H1 (cell line): ENCODE measurements around the gene LILRB2. TPM values are rescaled to one million over a fixed set of nuclear protein-coding genes. Genes with fewer than 3 reads are reported as not detected.

ENCODE experiments used
- ATF2 ChIP-seq: IDR thresholded peaks from 2 replicates; pipeline ENCODE4 v1.6.1; 2012; ENCODE audit warnings: low read length, inconsistent platforms
- ATF3 ChIP-seq: IDR thresholded peaks from 2 replicates; pipeline ENCODE4 v1.6.1; 2011; ENCODE audit warnings: low read depth, mild to moderate bottlenecking, low read length; ENCODE audit not compliant: insufficient read depth
- CHD1 ChIP-seq: IDR thresholded peaks from 2 replicates; pipeline ENCODE4 v1.6.1; 2012; ENCODE audit warnings: low read depth, low read length, improper control_type of control experiment
- CREB1 ChIP-seq: IDR thresholded peaks from 2 replicates; pipeline ENCODE4 v1.6.1; 2012; ENCODE audit warnings: inconsistent platforms
- CTCF ChIP-seq, 3 experiments: IDR thresholded peaks; 1 replicate in 2 of 3; 2 replicates in 1 of 3; pipeline versions ENCODE4 v1.5.1 to v1.6.1; 2011; ENCODE audit warnings: low read length in 3 of 3, mild to moderate bottlenecking in 3 of 3, inconsistent platforms in 2 of 3, low read depth in 1 of 3, moderate library complexity in 1 of 3; ENCODE audit not compliant: insufficient read depth in 1 of 3; ENCODE audit errors: control extremely low read depth in 1 of 3
- EGR1 ChIP-seq: IDR thresholded peaks from 2 replicates; pipeline ENCODE4 v1.6.1; 2011; ENCODE audit warnings: low read depth, low read length, borderline replicate concordance
- EP300 ChIP-seq, 2 experiments: IDR thresholded peaks; 1 replicate in 1 of 2; 2 replicates in 1 of 2; pipeline ENCODE4 v1.6.1; 2011 to 2012; ENCODE audit warnings: low read depth in 2 of 2, low read length in 2 of 2, mild to moderate bottlenecking in 2 of 2, borderline replicate concordance in 1 of 2, inconsistent platforms in 1 of 2, moderate library complexity in 1 of 2
- HDAC6 ChIP-seq: IDR thresholded peaks from one replicate; pipeline ENCODE4 v1.7.1; 2012; ENCODE audit warnings: low read depth, mild to moderate bottlenecking, inconsistent platforms, low read length, moderate library complexity
- RAD21 ChIP-seq, 2 experiments: IDR thresholded peaks in 1 of 2; conservative IDR thresholded peaks in 1 of 2; 2 replicates each; pipeline ENCODE4 v1.6.1; 2011; ENCODE audit warnings: low read depth in 2 of 2, low read length in 2 of 2, improper control_type of control experiment in 1 of 2, inconsistent platforms in 1 of 2, mild to moderate bottlenecking in 1 of 2, moderate library complexity in 1 of 2
- RFX5 ChIP-seq: IDR thresholded peaks from 2 replicates; pipeline ENCODE4 v1.6.1; 2011; ENCODE audit warnings: low read depth, low read length, improper control_type of control experiment, borderline replicate concordance
- TBP ChIP-seq: IDR thresholded peaks from 2 replicates; pipeline ENCODE4 v1.6.1; 2011; ENCODE audit warnings: low read depth, low read length, improper control_type of control experiment
- polyA plus RNA-seq, 7 experiments: library from polyadenylated mRNA; depleted of rRNA in 3 of 7; stranded (reverse) in 5 of 7; unstranded in 2 of 7; fragments of >200 nt in 5 of 7; fragments of 200-250 nt in 2 of 7; gene quantifications; 1 replicate in 5 of 7; 2 replicates in 1 of 7; 4 replicates in 1 of 7; pipeline versions ENCODE4 v1.2.1 to v1.2.3, GENCODE V29; 2011 to 2013; ENCODE audit warnings: missing spikeins in 2 of 7, mixed read lengths in 2 of 7
- total RNA-seq: library from RNA; stranded (reverse); fragmentation: NEBNext Ultra II Directional; extraction: Animal tissue kit (Norgen Biotek cat#: 25700); gene quantifications from 2 replicates; pipeline ENCODE4 v1.2.1, GENCODE V29; 2021

The LILRB2 gene
- total and polyA plus RNA-seq, 2 of the 8 experiments (the other 6 are each of a cell fraction or from before 2014, with no cell fraction given) = not detected

- TF ChIP-seq ATF2 (no peak), CREB1 (peak; percentile 85), RFX5 (no peak), ATF3 (no peak), RAD21 (IDR thresholded peaks at IDR 0.05 in 1 of 2, conservative IDR thresholded peaks at IDR 0.05 in 1 of 2; ENCODE audit: low read depth in 2 of 2, low read length in 2 of 2) (peak; percentile 80 to 87), EP300 (IDR thresholded peaks at IDR 0.05; ENCODE audit: borderline replicate concordance in 1 of 2, low read depth in 2 of 2, low read length in 2 of 2) (no peak), CHD1 (no peak), HDAC6 (no peak), CTCF (IDR thresholded peaks at IDR 0.05; ENCODE audit: control extremely low read depth in 1 of 3, insufficient read depth in 1 of 3, low read depth in 1 of 3, low read length in 3 of 3) (peak; percentile 98), EGR1 (no peak), TBP (peak; percentile 49; the same call in 1 of the 2 replicates)
Observed at GRCh38 chr19:54231077-54231931, 49.6 kb downstream of the LILRB2 start (continued).
